Effector memory CD8-positive, alpha-beta T cell (primary cell): ENCODE results near the gene SYCP2L.

Source experiments
- ATAC-seq: fragments of 150-1000 bp; cut with Tn5 transposase; replicated peaks from 2 replicates; pipeline ENCODE4 v1.10.0; 2021; ENCODE audit warnings: mild to moderate bottlenecking, moderate library complexity
- DNase-seq, 3 experiments: peaks; one replicate each; pipeline ENCODE4 v3.0.0; 2021
- H3K27ac Mint-ChIP-seq, 2 donors: one replicate each; pipeline ENCODE4 v1.8.0; 2022; ENCODE audit warnings: mild to moderate bottlenecking in 2 of 2, mixed read lengths in 2 of 2, moderate library complexity in 2 of 2
- H3K27me3 Mint-ChIP-seq, 2 donors: one replicate each; pipeline ENCODE4 v1.8.0; 2022; ENCODE audit warnings: mixed read lengths in 2 of 2
- H3K36me3 Mint-ChIP-seq: one replicate; pipeline ENCODE4 v1.8.0; 2022; ENCODE audit warnings: mild to moderate bottlenecking, moderate library complexity, mixed read lengths; ENCODE audit not compliant: insufficient read depth
- H3K4me1 Mint-ChIP-seq, 2 donors: one replicate each; pipeline ENCODE4 v1.8.0; 2022; ENCODE audit warnings: low read depth in 2 of 2, mixed read lengths in 2 of 2
- H3K4me3 Mint-ChIP-seq, 2 donors: one replicate each; pipeline ENCODE4 v1.8.0; 2022; ENCODE audit warnings: mild to moderate bottlenecking in 2 of 2, mixed read lengths in 2 of 2, moderate library complexity in 2 of 2
- H3K9me3 Mint-ChIP-seq, 2 donors: one replicate each; pipeline ENCODE4 v1.8.0; 2022; ENCODE audit warnings: mixed read lengths in 2 of 2

SYCP2L gene

GRCh38 chr6:11008821-11009220, 122.0 kb downstream of the SYCP2L start:
- H3K4me1 Mint-ChIP-seq: no peaks in the 10 kb centered on the region
- no peak overlapping the region for H3K27ac Mint-ChIP-seq
- DNase-seq (no peak), ATAC-seq (no peak)
- no peaks in the 10 kb centered on the region for H3K36me3 Mint-ChIP-seq
- H3K9me3 Mint-ChIP-seq: no peaks in the 10 kb centered on the region
- H3K27me3 Mint-ChIP-seq: peaks cover 26 to 31% of the 10 kb centered on the region in 2 donors
- H3K4me3 Mint-ChIP-seq: no peak overlapping the region

- Mint-ChIP-seq H3K4me1 (no peaks in the 10 kb centered on the region), H3K9me3 (no peaks in the 10 kb centered on the region), H3K36me3 (no peaks in the 10 kb centered on the region), H3K4me3 (no peak overlapping the region), H3K27ac (no peak overlapping the region), H3K27me3 (peaks cover 29 to 34% of the 10 kb centered on the region in 2 donors)
- ATAC-seq: no peak
- DNase-seq: no peak
Observed at GRCh38 chr6:11009353-11009752, 122.5 kb downstream of the SYCP2L start.

GRCh38 chr6:11011787-11012234, 125.0 kb downstream of the SYCP2L start:
- no peak overlapping the region for H3K4me3 Mint-ChIP-seq
- H3K4me1 Mint-ChIP-seq: no peaks in the 10 kb centered on the region
- H3K9me3 Mint-ChIP-seq: no peaks in the 10 kb centered on the region
- DNase-seq: no peak
- H3K27me3 Mint-ChIP-seq: peaks cover 40 to 48% of the 10 kb centered on the region in 2 donors
- ATAC-seq: no peak
- H3K36me3 Mint-ChIP-seq: no peaks in the 10 kb centered on the region
- no peak overlapping the region for H3K27ac Mint-ChIP-seq

- no peaks in the 10 kb centered on the region for H3K36me3 Mint-ChIP-seq
- H3K27me3 Mint-ChIP-seq: peaks cover 40 to 48% of the 10 kb centered on the region in 2 donors
- H3K4me1 Mint-ChIP-seq: no peaks in the 10 kb centered on the region
- DNase-seq (no peak), ATAC-seq (no peak)
- no peak overlapping the region for H3K4me3 Mint-ChIP-seq
- no peak overlapping the region for H3K27ac Mint-ChIP-seq
- H3K9me3 Mint-ChIP-seq: no peaks in the 10 kb centered on the region
Observed at GRCh38 chr6:11012295-11012754, 125.5 kb downstream of the SYCP2L start.

- Mint-ChIP-seq H3K9me3 (no peaks in the 10 kb centered on the region), H3K27ac (no peak overlapping the region), H3K36me3 (no peaks in the 10 kb centered on the region), H3K4me1 (no peaks in the 10 kb centered on the region), H3K4me3 (no peak overlapping the region), H3K27me3 (peaks cover 40 to 48% of the 10 kb centered on the region in 2 donors)
- DNase-seq (no peak), ATAC-seq (no peak)
Observed at GRCh38 chr6:11012976-11013720, 126.3 kb downstream of the SYCP2L start.

GRCh38 chr6:11013721-11014070, 126.8 kb downstream of the SYCP2L start:
- H3K4me1 Mint-ChIP-seq: no peaks in the 10 kb centered on the region
- H3K9me3 Mint-ChIP-seq: no peaks in the 10 kb centered on the region
- H3K27me3 Mint-ChIP-seq: peaks cover 40 to 48% of the 10 kb centered on the region in 2 donors
- no peaks in the 10 kb centered on the region for H3K36me3 Mint-ChIP-seq
- ATAC-seq: no peak
- DNase-seq: no peak
- no peak overlapping the region for H3K27ac Mint-ChIP-seq
- no peak overlapping the region for H3K4me3 Mint-ChIP-seq

- Mint-ChIP-seq H3K27me3 (peaks cover 28 to 37% of the 10 kb centered on the region in 2 donors), H3K9me3 (no peaks in the 10 kb centered on the region), H3K4me3 (no peak overlapping the region), H3K36me3 (no peaks in the 10 kb centered on the region), H3K27ac (no peak overlapping the region), H3K4me1 (no peaks in the 10 kb centered on the region)
- ATAC-seq: no peak
- DNase-seq: no peak
Observed at GRCh38 chr6:11015102-11015501, 128.2 kb downstream of the SYCP2L start.

- Mint-ChIP-seq H3K4me3 (no peak overlapping the region), H3K36me3 (no peaks in the 10 kb centered on the region), H3K4me1 (no peaks in the 10 kb centered on the region), H3K9me3 (no peaks in the 10 kb centered on the region), H3K27me3 (peaks cover 28 to 45% of the 10 kb centered on the region in 2 donors), H3K27ac (no peak overlapping the region)
- DNase-seq (no peak), ATAC-seq (no peak)
Observed at GRCh38 chr6:11016452-11016851, 129.6 kb downstream of the SYCP2L start.

GRCh38 chr6:11017090-11017489, 130.2 kb downstream of the SYCP2L start:
- no peaks in the 10 kb centered on the region for H3K36me3 Mint-ChIP-seq
- no peak for ATAC-seq
- no peaks in the 10 kb centered on the region for H3K9me3 Mint-ChIP-seq
- no peak for DNase-seq
- no peak overlapping the region for H3K4me3 Mint-ChIP-seq
- H3K27me3 Mint-ChIP-seq: peaks cover 35 to 48% of the 10 kb centered on the region in 2 donors
- no peaks in the 10 kb centered on the region for H3K4me1 Mint-ChIP-seq
- no peak overlapping the region for H3K27ac Mint-ChIP-seq

GRCh38 chr6:11018225-11018624, 131.4 kb downstream of the SYCP2L start:
- Mint-ChIP-seq H3K4me3 (no peak overlapping the region), H3K36me3 (no peaks in the 10 kb centered on the region), H3K27me3 (peaks cover 39 to 43% of the 10 kb centered on the region in 2 donors), H3K9me3 (no peaks in the 10 kb centered on the region), H3K27ac (no peak overlapping the region), H3K4me1 (no peaks in the 10 kb centered on the region)
- ATAC-seq: no peak
- DNase-seq: no peak

- DNase-seq (no peak), ATAC-seq (no peak)
- no peak overlapping the region for H3K4me3 Mint-ChIP-seq
- H3K4me1 Mint-ChIP-seq: no peaks in the 10 kb centered on the region
- no peaks in the 10 kb centered on the region for H3K36me3 Mint-ChIP-seq
- H3K9me3 Mint-ChIP-seq: no peaks in the 10 kb centered on the region
- H3K27ac Mint-ChIP-seq: no peak overlapping the region
- peaks cover 28 to 37% of the 10 kb centered on the region in 2 donors for H3K27me3 Mint-ChIP-seq
Observed at GRCh38 chr6:11021003-11021402, 134.2 kb downstream of the SYCP2L start.

GRCh38 chr6:11021714-11022113, 134.9 kb downstream of the SYCP2L start:
- no peak overlapping the region for H3K27ac Mint-ChIP-seq
- H3K9me3 Mint-ChIP-seq: no peaks in the 10 kb centered on the region
- DNase-seq (no peak), ATAC-seq (no peak)
- peaks cover 30 to 42% of the 10 kb centered on the region in 2 donors for H3K27me3 Mint-ChIP-seq
- H3K4me1 Mint-ChIP-seq: no peaks in the 10 kb centered on the region
- H3K36me3 Mint-ChIP-seq: no peaks in the 10 kb centered on the region
- H3K4me3 Mint-ChIP-seq: no peak overlapping the region

GRCh38 chr6:11023032-11023431, 136.2 kb downstream of the SYCP2L start:
- no peaks in the 10 kb centered on the region for H3K4me1 Mint-ChIP-seq

More at GRCh38 chr6:11023032-11023431, 136.2 kb downstream of the SYCP2L start:
- ATAC-seq: no peak
- no peak for DNase-seq
- no peak overlapping the region for H3K27ac Mint-ChIP-seq
- no peaks in the 10 kb centered on the region for H3K36me3 Mint-ChIP-seq
- no peaks in the 10 kb centered on the region for H3K9me3 Mint-ChIP-seq
- peaks cover 38 to 52% of the 10 kb centered on the region in 2 donors for H3K27me3 Mint-ChIP-seq
- H3K4me3 Mint-ChIP-seq: no peak overlapping the region
